GM18907 (cell line): Measurements from ENCODE around the gene NUMBL.

Source experiments
- ATAC-seq: cut with Tn5 transposase; IDR thresholded peaks from one replicate; pipeline ENCODE4 v1.9.1; 2021; ENCODE audit warnings: mild to moderate bottlenecking, moderate library complexity; ENCODE audit not compliant: unreplicated experiment

Gene NUMBL

GRCh38 chr19:40716482-40717324 lies 26.3 kb upstream of the NUMBL start, which contains the start of the genes COQ8B and ITPKC:
Gene COQ8B (minus strand): TSS chr19:40716886. CDS start chr19:40714632, 2,254 bp downstream.
Gene ITPKC (plus strand): TSS chr19:40717112. CDS start chr19:40717136, 24 bp downstream.
- ATAC-seq = peak; percentile 71

DNA sequence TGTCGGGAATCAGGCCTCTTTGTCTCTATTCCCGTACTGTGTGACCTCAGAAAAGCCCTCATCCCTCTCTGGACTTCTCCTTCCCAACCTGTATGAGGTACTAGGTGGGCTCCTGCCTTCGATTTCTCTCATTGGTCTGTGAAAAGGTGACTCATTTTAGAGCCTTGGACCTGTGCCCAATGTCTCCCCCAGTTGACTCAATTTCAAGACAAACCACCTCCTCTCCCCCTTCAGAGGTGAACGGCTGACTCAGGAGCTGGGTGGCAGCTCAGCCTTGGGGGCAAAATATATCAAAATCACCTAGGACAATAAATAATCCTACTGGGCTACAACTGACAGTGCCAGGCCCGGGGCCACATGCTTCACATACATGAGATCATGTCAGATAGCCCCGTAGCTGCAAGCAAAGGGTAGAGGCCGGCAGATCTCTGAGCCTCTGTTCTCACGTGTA lies 25.6 kb upstream of the NUMBL start:
- ATAC-seq = no peak

DNA sequence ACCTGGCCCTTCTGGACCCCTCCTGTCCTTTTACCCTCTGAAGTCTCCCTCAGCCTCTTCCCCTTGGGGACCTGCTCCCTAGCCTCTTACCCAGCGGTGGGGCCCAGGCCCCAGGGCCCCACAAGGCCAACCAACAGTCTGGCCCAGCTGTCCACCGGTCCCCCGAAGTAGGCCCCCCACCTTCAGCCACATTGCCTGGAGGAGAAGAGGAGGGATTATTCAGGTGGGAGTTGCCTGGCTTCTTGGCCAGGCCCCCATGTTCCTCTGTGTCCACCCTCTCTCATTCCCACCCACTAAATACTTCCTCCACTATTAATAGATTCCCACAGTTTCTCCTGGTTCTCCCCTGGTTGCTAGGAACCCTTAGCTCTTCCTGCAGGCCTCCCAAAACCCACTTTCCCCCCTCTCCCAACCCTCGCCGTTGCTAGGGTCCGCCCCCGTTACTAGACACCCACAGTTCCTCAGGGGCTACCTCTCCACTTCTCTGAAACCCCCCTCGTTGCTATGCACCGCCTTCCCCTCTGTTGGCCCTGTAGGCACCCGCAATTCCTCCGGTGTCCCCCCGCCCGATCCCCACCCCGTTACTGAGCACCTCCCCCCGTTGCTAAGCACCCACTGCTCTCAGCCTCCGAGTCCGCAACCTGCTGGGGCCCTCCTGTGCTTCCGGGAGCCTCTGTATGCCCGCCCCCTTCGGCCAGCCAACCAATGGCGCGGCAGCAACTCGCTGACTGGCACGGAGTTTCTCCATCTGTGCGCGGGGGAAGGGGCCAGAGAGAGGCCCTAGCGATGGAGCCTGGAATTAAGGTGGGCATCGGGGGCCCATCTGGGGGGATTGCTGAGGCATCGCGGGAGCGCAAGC lies 24.2 kb upstream of the NUMBL start:
- ATAC-seq = peak; percentile 53

DNA sequence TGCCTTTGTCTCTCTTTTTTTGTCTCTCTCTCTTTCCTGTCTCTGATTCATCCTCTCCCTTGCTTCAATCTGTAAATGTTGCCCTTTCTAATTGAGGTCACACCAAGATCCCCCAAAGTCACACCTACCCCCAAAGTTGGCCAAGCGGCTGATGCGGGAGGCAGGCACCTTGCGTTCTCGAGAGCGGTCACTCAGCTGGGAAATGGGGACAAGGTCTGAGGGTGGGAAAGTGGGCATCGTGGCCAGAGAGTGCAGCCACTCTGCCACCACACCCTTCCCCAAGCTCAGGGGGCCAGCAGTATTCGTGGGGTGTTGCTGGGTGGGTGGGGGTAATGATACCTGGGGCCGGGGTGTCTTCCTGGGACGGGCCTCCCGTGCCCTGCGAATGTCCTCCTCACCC lies 23.5 kb upstream of the NUMBL start:
- no peak for ATAC-seq

- ATAC-seq = no peak
Measured at GRCh38 chr19:40709817-40710216, 19.4 kb upstream of the NUMBL start.

- ATAC-seq = no peak
Measured at GRCh38 chr19:40707615-40708014, 17.2 kb upstream of the NUMBL start.

- no peak for ATAC-seq
Measured at GRCh38 chr19:40705950-40706619, 15.6 kb upstream of the NUMBL start.

DNA sequence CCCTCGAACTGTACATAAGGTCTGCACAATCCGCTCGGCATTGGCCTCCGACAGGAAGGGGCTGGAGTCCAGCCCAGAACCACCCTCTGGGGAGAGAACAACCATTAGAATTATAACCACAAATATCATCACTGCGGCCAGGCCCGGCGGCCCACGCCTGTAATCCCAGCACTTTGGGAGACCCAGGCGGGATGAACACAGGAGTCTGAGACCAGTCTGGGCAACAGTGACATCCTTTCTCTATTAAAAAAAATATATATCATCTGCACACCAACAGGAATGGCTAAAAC lies 14.9 kb upstream of the NUMBL start:
- no peak for ATAC-seq

GRCh38 chr19:40704491-40705361 lies 14.3 kb upstream of the NUMBL start:
- ATAC-seq = no peak

GRCh38 chr19:40703029-40703755 lies 12.7 kb upstream of the NUMBL start:
- ATAC-seq = no peak

DNA sequence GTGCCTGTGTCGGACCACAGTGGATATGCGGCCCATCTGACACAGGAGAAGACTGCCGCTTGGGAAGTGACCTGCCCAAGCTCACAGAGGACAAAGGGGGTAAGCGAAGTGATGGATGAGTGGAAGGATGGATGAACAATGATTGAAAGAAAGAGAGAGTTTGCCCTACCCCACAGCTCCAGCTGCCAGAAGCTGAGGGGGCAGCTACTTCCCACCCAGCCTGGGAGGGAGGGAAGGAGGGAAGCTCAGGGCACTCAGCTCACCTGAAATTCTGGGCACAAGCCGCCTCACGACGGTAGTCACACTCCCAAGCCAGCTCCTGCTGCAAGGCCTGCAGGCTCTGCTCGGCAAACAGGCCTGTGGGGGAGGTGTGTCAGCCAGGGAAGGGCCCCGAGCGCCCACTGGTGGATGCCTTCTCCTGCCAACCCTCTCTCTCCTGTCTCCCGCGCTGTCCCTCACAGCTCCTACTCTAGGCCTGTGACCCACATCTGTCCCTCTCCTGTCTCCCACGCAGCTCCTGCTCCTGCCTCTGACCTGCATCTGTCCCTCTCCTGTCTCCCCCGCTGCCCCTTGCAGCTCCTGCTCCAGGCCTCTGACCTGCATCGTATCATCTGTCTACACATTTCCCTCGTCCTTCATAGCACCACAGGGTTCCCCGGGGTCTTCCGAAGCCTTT lies 12.0 kb upstream of the NUMBL start:
- ATAC-seq = no peak

DNA sequence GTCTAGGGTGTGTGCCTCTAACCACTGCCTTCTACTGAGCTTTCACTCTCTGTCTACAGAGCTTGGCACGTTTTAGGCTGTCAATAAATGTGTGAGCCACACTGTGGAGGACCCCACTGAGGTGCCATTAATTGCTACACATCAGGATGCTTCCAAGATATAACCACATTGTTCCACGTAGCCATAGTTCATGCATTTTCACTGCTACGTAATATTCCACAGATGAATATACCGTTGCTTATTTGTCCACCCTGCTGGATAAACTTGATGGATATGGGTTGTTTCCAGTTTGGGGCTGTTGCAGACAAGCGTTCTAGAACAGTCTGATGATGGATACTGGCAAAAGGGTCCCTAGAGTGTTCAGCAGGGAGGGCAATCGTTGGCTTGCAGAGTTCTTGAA lies 11.3 kb upstream of the NUMBL start:
- ATAC-seq = no peak

GRCh38 chr19:40700083-40700482 lies 9.6 kb upstream of the NUMBL start:
- no peak for ATAC-seq

GRCh38 chr19:40697007-40697406 lies 6.6 kb upstream of the NUMBL start:
- ATAC-seq = no peak

- ATAC-seq = no peak
Measured at GRCh38 chr19:40695881-40696280, 5.4 kb upstream of the NUMBL start.

DNA sequence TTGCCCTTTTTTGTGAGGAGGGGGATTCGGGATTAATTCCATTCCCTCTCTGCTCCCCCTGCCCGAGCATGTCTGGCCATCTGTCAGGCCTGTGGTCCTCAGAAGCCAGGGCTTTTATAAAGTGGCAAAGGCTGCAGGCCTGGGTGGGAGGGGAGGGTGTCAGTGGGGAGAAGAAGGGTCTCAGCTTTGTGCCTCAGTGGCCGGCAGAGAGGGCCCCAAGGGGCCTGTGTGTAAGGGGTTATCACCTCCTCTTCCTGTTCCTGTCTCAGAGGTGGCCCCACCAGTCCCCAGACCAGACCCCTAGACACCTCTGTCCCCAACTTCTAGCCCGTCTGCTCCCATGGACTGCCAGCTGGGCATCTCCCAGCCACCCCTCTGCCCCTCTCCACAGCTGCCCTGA lies 3.4 kb upstream of the NUMBL start:
- no peak for ATAC-seq

DNA sequence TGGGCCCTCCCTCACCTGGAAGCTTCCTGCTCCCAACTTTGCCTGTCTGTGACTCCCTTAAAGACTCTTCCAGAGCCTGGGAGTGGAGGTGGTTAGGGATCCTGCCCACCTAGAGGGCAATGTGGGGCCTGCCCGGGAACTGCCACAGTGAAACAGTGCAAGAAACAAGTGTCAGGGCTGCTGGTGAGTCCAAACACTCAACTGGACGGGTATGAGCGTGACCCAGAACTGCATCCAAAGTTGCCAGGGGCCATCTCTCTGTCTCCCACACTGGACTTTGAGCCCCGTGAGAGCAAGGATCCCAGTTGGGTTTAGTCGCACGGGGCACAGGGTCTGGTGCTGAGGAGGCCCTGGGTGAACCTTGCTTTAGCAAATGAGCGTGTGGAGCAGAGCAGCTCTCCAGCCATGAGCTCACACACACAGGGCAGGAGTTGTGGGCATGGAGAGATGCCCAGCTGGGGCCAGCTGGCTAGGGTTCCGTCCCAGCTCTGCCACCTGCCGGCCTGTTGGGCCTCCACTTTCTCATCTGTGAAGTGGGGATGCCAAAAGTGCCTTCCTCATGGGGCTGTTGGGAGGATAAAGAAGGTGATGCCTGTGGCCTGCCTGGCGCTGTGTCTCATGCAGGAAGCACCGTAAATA lies 2.8 kb upstream of the NUMBL start:
- ATAC-seq = no peak

- ATAC-seq = no peak
Measured at GRCh38 chr19:40692212-40692551, 1.7 kb upstream of the NUMBL start.
